Brain microvascular endothelial cell (primary cell): Measurements from ENCODE around the gene SCYGR6.
A peak's percentile ranks its signal among the peaks of the same experiment; 100 is the strongest.

Experiments used
- DNase-seq: peaks from one replicate; pipeline ENCODE4 v3.0.0-alpha.2; 2020
- H3K27ac ChIP-seq: fragments of 250-450 bp; sonication (Bioruptor Pico); 2 replicates; pipeline ENCODE4 v1.5.1; 2020; ENCODE audit warnings: mild to moderate bottlenecking, moderate library complexity
- H3K27me3 ChIP-seq: fragments of 250-450 bp; sonication (Bioruptor Pico); replicated peaks from 2 replicates; pipeline ENCODE4 v1.5.1; 2020; ENCODE audit warnings: mild to moderate bottlenecking
- H3K36me3 ChIP-seq: fragments of 250-450 bp; sonication (Bioruptor Pico); replicated peaks from 2 replicates; pipeline ENCODE4 v1.5.1; 2020; ENCODE audit warnings: mild to moderate bottlenecking
- H3K4me3 ChIP-seq: 2 replicates; pipeline ENCODE4 v1.5.1; 2011; ENCODE audit warnings: low read depth, mild to moderate bottlenecking, control low read depth, low read length, moderate library complexity
- CTCF ChIP-seq: IDR thresholded peaks from 2 replicates; pipeline ENCODE4 v1.5.1; 2011; ENCODE audit warnings: low read depth, mild to moderate bottlenecking, moderate library complexity, low read length, control low read depth, inconsistent platforms; ENCODE audit errors: missing control alignments
- in situ Hi-C: cut with HindIII; loops from 2 replicates; pipeline ENCODE4 v1.10.0; 2017; ENCODE audit warnings: low sequenced_read_pairs, low pct_ligation_motif_present

Gene SCYGR6

GRCh38 chr2:227724394-227725039 lies at the start of gene SCYGR6:
TSS of gene SCYGR6 (minus strand) at chr2:227724757. CDS start at chr2:227724757, 0 bp downstream.
- H3K27me3 ChIP-seq: no peaks in the 10 kb centered on the region
- no peak within 1 kb of the TSS for H3K4me3 ChIP-seq
- H3K27ac ChIP-seq: no peak within 1 kb of the TSS
- in situ Hi-C loops: no loop called here
- no peak for TF ChIP-seq CTCF
- H3K36me3 ChIP-seq: no peaks in the 10 kb centered on the region
- DNase-seq: no peak

- H3K27me3 ChIP-seq: no peaks in the 10 kb centered on the region
- DNase-seq: no peak
- in situ Hi-C loops: no loop called here
- H3K4me3 ChIP-seq: no peak overlapping the region
- no peaks in the 10 kb centered on the region for H3K36me3 ChIP-seq
- TF ChIP-seq CTCF: peak; percentile 39
- H3K27ac ChIP-seq: no peak overlapping the region
Observed at GRCh38 chr2:227774011-227774624, 49.6 kb upstream of the SCYGR6 start.

- no peak overlapping the region for H3K4me3 ChIP-seq
- no peaks in the 10 kb centered on the region for H3K27me3 ChIP-seq
- no peak for DNase-seq
- no peak overlapping the region for H3K27ac ChIP-seq
- H3K36me3 ChIP-seq: no peaks in the 10 kb centered on the region
- TF ChIP-seq CTCF: no peak
- in situ Hi-C loops: no loop called here
Observed at GRCh38 chr2:227772932-227773331, 48.4 kb upstream of the SCYGR6 start.

- TF ChIP-seq CTCF: no peak
- DNase-seq: peak; percentile 11
- H3K4me3 ChIP-seq: no peak overlapping the region
- no peaks in the 10 kb centered on the region for H3K36me3 ChIP-seq
- no peaks in the 10 kb centered on the region for H3K27me3 ChIP-seq
- in situ Hi-C loops: no loop called here
- no peak overlapping the region for H3K27ac ChIP-seq
Observed at GRCh38 chr2:227772197-227772661, 47.7 kb upstream of the SCYGR6 start.

- Histone ChIP-seq H3K27ac (no peak overlapping the region), H3K27me3 (no peaks in the 10 kb centered on the region), H3K4me3 (no peak overlapping the region), H3K36me3 (no peaks in the 10 kb centered on the region)
- DNase-seq: no peak
- no peak for TF ChIP-seq CTCF
- in situ Hi-C loops: no loop called here
Observed at GRCh38 chr2:227767830-227768229, 43.3 kb upstream of the SCYGR6 start.
